ENCODE results near the gene LAMC1. TPM values are rescaled to one million over a fixed set of nuclear protein-coding genes. Genes with fewer than 3 reads are reported as not detected.

Gene LAMC1
- total RNA-seq, 2 donors from 2014 or later: 39.3 to 141 TPM

- Histone ChIP-seq H3K27me3 (replicated peaks; ENCODE audit: insufficient read depth) (no peaks in the 10 kb centered on the region), H3K9me3 (no peaks in the 10 kb centered on the region), H3K36me3 (no peaks in the 10 kb centered on the region), H3K4me3 (no peak overlapping the region), H3K27ac (no peak overlapping the region), H3K4me1 (replicated peaks) (no peaks in the 10 kb centered on the region)
- intact Hi-C loops (cut with DNase I): no loop called here
- WGBS: 87% methylated on average over 2 of the region's 2 CpGs
- no peak for DNase-seq (ENCODE audit: low spot score)
- TF ChIP-seq POLR2AphosphoS5 (IDR thresholded peaks at IDR 0.05) (no peak), CTCF (IDR thresholded peaks at IDR 0.05) (no peak), POLR2A (IDR thresholded peaks at IDR 0.05) (no peak)
Observed at GRCh38 chr1:183033205-183033604, 10.0 kb downstream of the LAMC1 start.

- no peaks in the 10 kb centered on the region for H3K36me3 ChIP-seq
- 76% methylated on average over 3 of the region's 3 CpGs for WGBS
- H3K9me3 ChIP-seq: no peaks in the 10 kb centered on the region
- TF ChIP-seq POLR2AphosphoS5 (IDR thresholded peaks at IDR 0.05) (no peak), POLR2A (IDR thresholded peaks at IDR 0.05) (no peak), CTCF (IDR thresholded peaks at IDR 0.05) (no peak)
- H3K27ac ChIP-seq: no peak overlapping the region
- H3K4me3 ChIP-seq: no peak overlapping the region
- no peak for DNase-seq (ENCODE audit: low spot score)
- no peaks in the 10 kb centered on the region for H3K4me1 ChIP-seq (replicated peaks)
- intact Hi-C loops (cut with DNase I): no loop called here
- no peaks in the 10 kb centered on the region for H3K27me3 ChIP-seq (replicated peaks; ENCODE audit: insufficient read depth)
Observed at GRCh38 chr1:183034682-183035081, 11.5 kb downstream of the LAMC1 start.

- Histone ChIP-seq H3K9me3 (no peaks in the 10 kb centered on the region), H3K27me3 (replicated peaks; ENCODE audit: insufficient read depth) (no peaks in the 10 kb centered on the region), H3K4me1 (replicated peaks) (no peaks in the 10 kb centered on the region), H3K36me3 (no peaks in the 10 kb centered on the region), H3K4me3 (no peak overlapping the region), H3K27ac (no peak overlapping the region)
- intact Hi-C loops (cut with DNase I): no loop called here
- WGBS: 66% methylated on average over 4 of the region's 4 CpGs
- no peak for DNase-seq (ENCODE audit: low spot score)
- TF ChIP-seq CTCF (IDR thresholded peaks at IDR 0.05) (no peak), POLR2A (IDR thresholded peaks at IDR 0.05) (no peak), POLR2AphosphoS5 (IDR thresholded peaks at IDR 0.05) (no peak)
Observed at GRCh38 chr1:183038333-183038866, 15.2 kb downstream of the LAMC1 start.

GRCh38 chr1:183038913-183039312 is 15.7 kb downstream of the LAMC1 start:
- Histone ChIP-seq H3K4me3 (no peak overlapping the region), H3K9me3 (no peaks in the 10 kb centered on the region), H3K27me3 (replicated peaks; ENCODE audit: insufficient read depth) (no peaks in the 10 kb centered on the region), H3K4me1 (replicated peaks) (no peaks in the 10 kb centered on the region), H3K27ac (no peak overlapping the region), H3K36me3 (no peaks in the 10 kb centered on the region)
- intact Hi-C loops (cut with DNase I): no loop called here
- 95% methylated on average over 4 of the region's 4 CpGs for WGBS
- no peak for TF ChIP-seq CTCF (IDR thresholded peaks at IDR 0.05)
- TF ChIP-seq POLR2A (IDR thresholded peaks at IDR 0.05): no peak
- no peak for TF ChIP-seq POLR2AphosphoS5 (IDR thresholded peaks at IDR 0.05)
- DNase-seq (ENCODE audit: low spot score): no peak

- no peaks in the 10 kb centered on the region for H3K9me3 ChIP-seq
- 78% methylated on average over 4 of the region's 4 CpGs for WGBS
- H3K4me3 ChIP-seq: no peak overlapping the region
- H3K36me3 ChIP-seq: no peaks in the 10 kb centered on the region
- DNase-seq (ENCODE audit: low spot score): no peak
- H3K27ac ChIP-seq: no peak overlapping the region
- no peak for TF ChIP-seq CTCF (IDR thresholded peaks at IDR 0.05)
- no peaks in the 10 kb centered on the region for H3K4me1 ChIP-seq (replicated peaks)
- intact Hi-C loops (cut with DNase I): no loop called here
- no peaks in the 10 kb centered on the region for H3K27me3 ChIP-seq (replicated peaks; ENCODE audit: insufficient read depth)
Observed at GRCh38 chr1:183039330-183039729, 16.1 kb downstream of the LAMC1 start.
